A673 (cell line): Measurements from ENCODE around the gene SKA1. TPM values are rescaled to one million over a fixed set of nuclear protein-coding genes. Genes with fewer than 3 reads are reported as not detected.
"Not testable (repeated sequence)": the region's sequence is repeated elsewhere in the genome, so short reads cannot be mapped to it uniquely, and the experiment has no call there.

Experiments used
- BruUV-seq: library from RNA; stranded (reverse); fragments of 400-500 nt; replicated peaks from 2 replicates; lab custom pipeline; 2021; lab: Mats Ljungman, UMichigan
- CTCF ChIA-PET: fragments of 300-600 bp; sonication (Branson Sonifier 250); formaldehyde crosslinking; loops from one replicate; lab custom pipeline; 2022; ENCODE audit warnings: antibody characterized with exemption; lab: Charles Lee
- POLR2A ChIA-PET: fragments of 300-600 bp; sonication (Branson Sonifier 250); formaldehyde crosslinking; loops from one replicate; lab custom pipeline; 2022; ENCODE audit warnings: antibody characterized with exemption; ENCODE audit not compliant: low non-redundant PET; lab: Charles Lee
- DNase-seq: peaks from one replicate; pipeline ENCODE4 v3.0.0-alpha.2; 2015; ENCODE audit warnings: low spot score
- H3K27ac ChIP-seq: fragments of 200-600 bp; sonication (generic); 2 replicates; pipeline ENCODE4 v1.5.1; 2016; ENCODE audit warnings: mixed run types, low read depth, mild to moderate bottlenecking, mixed read lengths, antibody characterized with exemption, low read length; ENCODE audit not compliant: poor library complexity, severe bottlenecking
- H3K27me3 ChIP-seq: fragments of 200-600 bp; sonication (generic); replicated peaks from 2 replicates; pipeline ENCODE4 v1.6.1; 2017; ENCODE audit warnings: mixed run types, low read depth, mild to moderate bottlenecking, mixed read lengths, antibody characterized with exemption, low read length; ENCODE audit not compliant: insufficient read depth, poor library complexity
- H3K36me3 ChIP-seq: fragments of 200-600 bp; sonication (generic); 2 replicates; pipeline ENCODE4 v1.6.1; 2016; ENCODE audit warnings: mixed run types, mild to moderate bottlenecking, mixed read lengths, antibody characterized with exemption, low read length; ENCODE audit not compliant: insufficient read depth, poor library complexity, severe bottlenecking
- H3K4me1 ChIP-seq: fragments of 200-600 bp; sonication (generic); 2 replicates; pipeline ENCODE4 v1.6.1; 2017; ENCODE audit warnings: mixed run types, mild to moderate bottlenecking, mixed read lengths, antibody characterized with exemption, low read length; ENCODE audit not compliant: insufficient read depth, poor library complexity, severe bottlenecking
- H3K4me3 ChIP-seq: fragments of 200-600 bp; sonication (generic); 2 replicates; pipeline ENCODE4 v1.5.1; 2016; ENCODE audit warnings: low read depth, mixed run types, mild to moderate bottlenecking, mixed read lengths, low read length; ENCODE audit not compliant: poor library complexity, severe bottlenecking
- H3K9me3 ChIP-seq: fragments of 200-600 bp; sonication (generic); 2 replicates; pipeline ENCODE4 v1.6.1; 2016; ENCODE audit warnings: mixed run types, low read depth, mild to moderate bottlenecking, mixed read lengths, antibody characterized with exemption, low read length; ENCODE audit not compliant: poor library complexity, severe bottlenecking
- EZH2 ChIP-seq: fragments of 200-600 bp; sonication (generic); IDR thresholded peaks from 2 replicates; pipeline ENCODE4 v1.6.1; 2017; ENCODE audit warnings: borderline replicate concordance, low read depth, mild to moderate bottlenecking, mixed read lengths, antibody characterized with exemption, low read length; ENCODE audit not compliant: poor library complexity, severe bottlenecking
- intact Hi-C: fragments of 100-400 bp; cut with micrococcal nuclease; formaldehyde crosslinking; loops from one replicate; pipeline ENCODE4 v1.10.0; 2022; ENCODE audit not compliant: unreplicated experiment
- total RNA-seq: library from RNA; stranded (reverse); gene quantifications from 2 replicates; pipeline ENCODE4 v1.2.3, GENCODE V29; 2021
- TF ChIP-seq, protein P1 (sequence below): fragments of 300-800, 200-600 bp; sonication (generic); conservative IDR thresholded peaks from 2 replicates; pipeline ENCODE4 v1.5.1; 2017; ENCODE audit warnings: low read depth, mild to moderate bottlenecking, antibody characterized with exemption, low read length, moderate library complexity, mixed read lengths

SKA1 gene
- total RNA-seq, 1 experiment from 2014 or later: 41.8 TPM

DNA sequence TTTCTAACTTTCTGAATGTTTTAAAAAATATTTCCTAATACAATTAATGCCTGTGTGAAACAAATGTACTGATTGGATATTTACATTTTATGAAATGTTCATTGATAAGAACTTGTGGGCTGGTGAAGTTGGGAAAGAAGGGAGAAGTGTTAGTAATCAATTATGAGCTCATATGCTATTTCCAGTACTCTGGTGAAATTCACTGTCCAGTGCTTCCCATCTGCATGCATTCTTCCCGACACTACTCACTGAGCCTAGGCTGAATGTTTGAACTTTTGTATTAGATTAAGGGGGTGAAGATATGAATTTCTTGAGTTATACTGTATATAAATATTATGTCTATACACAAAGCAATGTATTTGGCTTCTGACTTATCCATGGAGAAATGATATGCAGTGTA lies 36.0 kb downstream of the SKA1 start:
- H3K4me3 ChIP-seq: no peak overlapping the region
- intact Hi-C loops: no loop called here
- ChIA-PET POLR2A (no interaction called here), CTCF (interaction anchor here (0.5 kb wide), 1 partner anchor 49 kb away, joined by 5 read pairs; no protein-coding TSS in a partner anchor)
- H3K9me3 ChIP-seq: no peaks in the 10 kb centered on the region
- no peak for DNase-seq
- TF ChIP-seq, protein P1, sequence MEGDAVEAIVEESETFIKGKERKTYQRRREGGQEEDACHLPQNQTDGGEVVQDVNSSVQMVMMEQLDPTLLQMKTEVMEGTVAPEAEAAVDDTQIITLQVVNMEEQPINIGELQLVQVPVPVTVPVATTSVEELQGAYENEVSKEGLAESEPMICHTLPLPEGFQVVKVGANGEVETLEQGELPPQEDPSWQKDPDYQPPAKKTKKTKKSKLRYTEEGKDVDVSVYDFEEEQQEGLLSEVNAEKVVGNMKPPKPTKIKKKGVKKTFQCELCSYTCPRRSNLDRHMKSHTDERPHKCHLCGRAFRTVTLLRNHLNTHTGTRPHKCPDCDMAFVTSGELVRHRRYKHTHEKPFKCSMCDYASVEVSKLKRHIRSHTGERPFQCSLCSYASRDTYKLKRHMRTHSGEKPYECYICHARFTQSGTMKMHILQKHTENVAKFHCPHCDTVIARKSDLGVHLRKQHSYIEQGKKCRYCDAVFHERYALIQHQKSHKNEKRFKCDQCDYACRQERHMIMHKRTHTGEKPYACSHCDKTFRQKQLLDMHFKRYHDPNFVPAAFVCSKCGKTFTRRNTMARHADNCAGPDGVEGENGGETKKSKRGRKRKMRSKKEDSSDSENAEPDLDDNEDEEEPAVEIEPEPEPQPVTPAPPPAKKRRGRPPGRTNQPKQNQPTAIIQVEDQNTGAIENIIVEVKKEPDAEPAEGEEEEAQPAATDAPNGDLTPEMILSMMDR: no peak
- no peak for TF ChIP-seq EZH2
- no peak overlapping the region for H3K27ac ChIP-seq
- BruUV-seq: no TSS peak
- H3K4me1 ChIP-seq: no peaks in the 10 kb centered on the region
- peaks cover 3% of the 10 kb centered on the region for H3K27me3 ChIP-seq
- no peaks in the 10 kb centered on the region for H3K36me3 ChIP-seq

DNA sequence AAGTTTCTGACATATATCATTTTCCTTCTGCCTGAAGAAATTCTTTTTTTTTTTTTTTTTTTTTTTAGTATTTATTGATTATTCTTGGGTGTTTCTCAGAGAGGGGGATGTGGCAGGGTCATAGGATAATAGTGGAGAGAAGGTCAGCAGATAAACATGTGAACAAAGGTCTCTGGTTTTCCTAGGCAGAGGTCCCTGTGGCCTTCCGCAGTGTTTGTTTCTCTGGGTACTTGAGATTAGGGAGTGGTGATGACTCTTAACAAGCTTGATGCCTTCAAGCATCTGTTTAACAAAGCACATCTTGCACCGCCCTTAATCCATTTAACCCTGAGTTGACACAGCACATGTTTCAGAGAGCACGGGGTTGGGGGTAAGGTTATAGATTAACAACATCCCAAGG lies 42.0 kb downstream of the SKA1 start:
- CTCF ChIA-PET, intact Hi-C loops, H3K9me3 ChIP-seq, H3K4me1 ChIP-seq, DNase-seq, BruUV-seq, POLR2A ChIA-PET, H3K27ac ChIP-seq, H3K36me3 ChIP-seq, H3K27me3 ChIP-seq, H3K4me3 ChIP-seq: not testable (repeated sequence)

DNA sequence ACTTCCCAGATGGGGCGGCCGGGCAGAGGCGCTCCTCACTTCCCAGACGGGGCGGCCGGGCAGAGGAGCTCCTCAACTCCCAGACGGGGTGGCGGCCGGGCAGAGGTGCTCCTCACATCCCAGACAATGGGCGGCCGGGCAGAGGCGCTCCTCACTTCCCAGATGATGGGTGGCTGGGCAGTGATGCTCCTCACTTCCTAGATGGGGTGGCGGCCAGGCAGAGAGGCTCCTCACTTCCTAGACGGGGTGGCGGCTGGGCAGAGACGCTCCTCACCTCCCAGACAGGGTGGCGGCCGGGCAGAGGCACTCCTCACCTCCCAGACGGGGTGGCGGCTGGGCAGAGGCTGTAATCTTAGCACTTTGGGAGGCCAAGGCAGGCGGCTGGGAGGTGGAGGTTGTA lies 42.9 kb downstream of the SKA1 start:
- H3K36me3 ChIP-seq, H3K9me3 ChIP-seq, DNase-seq, H3K27ac ChIP-seq, H3K27me3 ChIP-seq, H3K4me3 ChIP-seq, BruUV-seq, intact Hi-C loops, POLR2A ChIA-PET, H3K4me1 ChIP-seq: not testable (repeated sequence)
- CTCF ChIA-PET: interaction anchor here (0.8 kb wide), 1 partner anchor 16 kb away, joined by 6 read pairs; no protein-coding TSS in a partner anchor

DNA sequence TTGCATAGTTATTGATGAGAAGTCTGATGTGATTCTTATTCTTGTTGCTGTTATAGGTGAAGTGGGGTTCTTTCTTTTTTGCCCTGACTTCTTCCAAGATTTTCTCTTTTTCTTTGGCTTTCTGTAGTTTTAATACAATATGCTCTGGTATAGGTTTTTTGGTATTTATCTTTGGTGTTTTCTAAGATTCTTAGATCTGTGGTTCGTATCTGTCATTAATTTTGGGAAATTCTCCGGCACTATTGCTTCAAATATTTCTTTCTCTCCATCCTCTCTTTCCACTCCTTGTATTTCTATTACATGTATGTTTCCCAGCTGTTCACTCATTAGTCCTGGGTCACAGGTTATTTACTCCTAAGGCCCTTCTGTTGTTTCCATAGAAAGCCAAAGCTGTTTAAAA lies 43.8 kb downstream of the SKA1 start:
- H3K27me3 ChIP-seq: peaks cover 3% of the 10 kb centered on the region
- H3K36me3 ChIP-seq: no peaks in the 10 kb centered on the region
- intact Hi-C loops: no loop called here
- no TSS peak for BruUV-seq
- POLR2A ChIA-PET: no interaction called here
- no peak overlapping the region for H3K4me3 ChIP-seq
- H3K4me1 ChIP-seq: no peaks in the 10 kb centered on the region
- CTCF ChIA-PET: no interaction called here
- DNase-seq: no peak
- TF ChIP-seq, protein P1: no peak
- no peak for TF ChIP-seq EZH2
- no peak overlapping the region for H3K27ac ChIP-seq
- no peaks in the 10 kb centered on the region for H3K9me3 ChIP-seq
